ENCODE results near the gene GPR35.
"Not testable (repeated sequence)": the region's sequence is repeated elsewhere in the genome, so short reads cannot be mapped to it uniquely, and the experiment has no call there.

The GPR35 gene

GRCh38 chr2:240603081-240603835 lies 22.0 kb upstream of the GPR35 start:
- no peak for DNase-seq

DNA sequence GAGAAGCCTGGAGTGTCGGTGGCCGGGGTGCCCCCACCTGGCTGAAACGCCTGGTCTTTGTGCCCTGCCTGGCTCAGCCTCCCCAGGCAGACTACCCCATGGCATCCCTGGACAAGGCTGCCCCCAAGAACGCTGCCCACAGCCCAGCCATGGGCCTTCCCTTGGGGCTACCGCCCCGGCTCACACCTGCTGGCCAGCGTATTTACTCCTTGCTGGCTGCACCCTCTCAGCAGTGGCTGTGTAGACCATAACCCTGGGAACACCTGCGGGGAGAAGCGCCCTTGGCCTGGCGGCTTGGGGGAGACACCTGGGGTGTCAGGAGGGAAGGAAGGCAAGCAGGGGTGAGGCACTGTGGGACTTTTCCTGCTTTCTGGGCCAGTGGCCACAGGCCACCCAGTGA lies 21.4 kb upstream of the GPR35 start:
- DNase-seq, result no peak

GRCh38 chr2:240604291-240604938 lies 20.9 kb upstream of the GPR35 start:
- DNase-seq, result no peak

DNA sequence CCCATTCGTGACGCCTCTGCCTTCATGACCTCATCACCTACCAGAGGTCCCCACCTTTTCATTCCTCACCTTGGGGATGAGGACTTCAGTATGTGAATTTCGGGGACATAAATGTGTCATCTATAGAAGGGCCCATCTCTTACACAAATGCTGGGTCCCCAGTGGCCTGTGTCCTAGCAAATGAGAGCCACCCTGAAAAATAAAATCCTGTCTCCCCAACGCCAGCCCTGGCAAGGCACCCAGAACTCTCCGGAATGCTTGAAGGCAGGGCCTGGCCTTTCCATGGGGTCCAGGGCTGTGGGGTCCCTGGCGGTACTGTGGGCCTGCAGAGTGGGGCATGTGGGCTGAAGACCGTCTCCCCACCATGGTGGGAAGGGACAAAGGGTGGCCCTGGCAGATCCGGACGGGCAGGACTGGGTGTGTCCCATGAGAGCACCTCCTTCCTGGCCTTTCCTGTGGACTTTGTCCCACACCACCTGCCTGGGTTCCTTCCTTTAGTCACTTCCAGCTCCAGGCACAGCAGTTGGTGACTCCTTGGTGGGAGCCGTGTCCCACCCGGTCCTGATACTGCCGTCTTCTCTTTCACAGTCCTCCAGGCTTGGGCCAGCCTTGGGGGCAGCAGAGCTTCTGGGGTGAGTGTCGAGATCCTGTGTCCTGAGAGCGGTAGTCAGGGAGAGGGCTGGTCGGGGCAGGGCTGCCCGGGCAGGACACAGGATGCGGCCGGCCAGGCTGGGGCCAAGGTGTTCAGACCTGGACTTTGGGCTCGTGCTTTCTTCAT lies 20.2 kb upstream of the GPR35 start:
- no peak for DNase-seq

DNA sequence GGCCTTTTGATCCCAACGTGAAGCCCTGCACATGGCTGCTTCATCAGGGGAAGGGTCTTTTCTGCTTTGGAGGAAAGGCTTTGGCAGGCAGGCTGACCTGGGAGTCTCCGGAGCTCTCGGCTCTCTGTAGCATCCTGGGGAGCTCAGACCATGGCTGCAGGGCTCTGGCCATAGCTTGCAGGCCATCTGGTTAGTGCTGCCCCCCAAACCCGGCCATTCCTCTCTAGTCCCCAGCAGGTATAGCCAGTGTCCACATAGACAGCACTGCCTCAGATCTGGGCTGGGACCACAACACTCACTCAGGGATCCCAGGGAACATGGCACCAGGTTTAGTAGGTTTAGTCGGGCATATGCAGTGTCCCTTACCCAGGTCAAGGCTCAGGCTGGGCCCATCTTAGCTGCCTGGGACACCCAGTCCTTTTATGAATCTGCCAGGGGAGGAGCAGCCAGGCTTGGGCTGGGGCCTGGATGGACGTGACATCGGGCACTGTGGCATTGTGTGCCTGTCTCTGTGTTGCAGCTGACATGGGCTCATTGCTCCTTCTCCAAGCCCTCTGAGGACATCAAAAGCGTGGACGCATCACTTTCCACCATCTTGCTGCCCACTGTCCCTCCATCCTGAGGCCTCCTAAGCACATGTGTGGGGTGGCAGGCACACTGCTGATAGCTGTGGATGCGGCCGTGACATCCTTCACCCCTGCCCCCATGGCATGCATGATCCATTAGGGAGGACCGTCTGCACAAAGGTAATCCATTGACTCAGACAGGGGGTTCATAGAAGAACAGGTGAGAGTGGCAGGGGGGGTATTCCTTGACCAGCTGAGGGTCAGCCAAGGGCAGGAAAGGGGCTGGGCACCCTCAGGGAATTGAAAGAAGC lies 19.2 kb upstream of the GPR35 start:
- no peak for DNase-seq

DNA sequence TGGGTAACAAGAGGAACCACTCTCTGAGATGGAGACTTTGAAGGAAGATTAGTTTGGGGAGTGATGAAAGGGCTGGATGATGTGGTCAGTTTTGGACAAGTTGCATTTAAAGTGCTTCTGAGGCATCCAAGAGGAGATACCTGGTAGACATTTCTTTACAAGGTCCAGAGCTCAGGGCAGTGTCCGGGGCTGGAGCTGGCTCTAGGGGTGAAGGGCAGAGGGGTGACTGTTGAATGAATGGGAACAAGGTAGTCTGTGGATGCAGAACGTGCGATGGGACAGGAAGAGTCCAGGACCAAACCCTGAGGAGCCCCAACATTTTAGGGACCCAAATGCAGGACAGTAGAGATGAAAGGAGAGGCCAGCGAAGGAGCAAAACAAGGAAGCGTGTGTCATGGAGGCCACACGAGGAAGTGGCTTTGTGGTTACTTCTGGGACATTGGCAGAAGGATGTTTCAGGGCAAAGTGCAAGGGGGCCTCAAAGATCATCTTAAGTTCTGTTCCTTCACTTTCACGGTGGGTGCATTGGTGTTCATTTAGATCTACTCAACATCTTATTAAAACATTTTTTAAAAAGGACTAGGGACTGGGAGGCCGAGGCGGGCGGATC lies 13.6 kb upstream of the GPR35 start:
- no peak for DNase-seq

DNA sequence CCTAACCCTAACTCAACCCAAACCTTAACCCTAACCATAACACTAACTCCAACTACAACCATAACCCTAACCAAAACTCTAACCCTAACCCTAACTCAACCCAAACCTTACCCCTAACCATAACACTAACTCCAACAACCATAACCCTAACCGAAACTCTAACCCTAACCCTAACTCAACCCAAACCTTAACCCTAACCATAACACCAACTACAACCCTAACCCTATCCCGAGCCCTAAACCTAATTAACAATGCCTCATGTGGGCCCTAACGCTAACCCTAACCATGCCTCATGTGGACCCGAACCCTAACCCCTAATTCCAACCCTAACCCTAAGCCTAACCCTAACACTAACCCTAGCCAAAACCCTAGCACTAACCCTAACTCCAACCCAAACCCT lies 11.5 kb upstream of the GPR35 start:
- no peak for DNase-seq

GRCh38 chr2:240614391-240614790 lies 10.9 kb upstream of the GPR35 start:
- DNase-seq, result no peak

DNA sequence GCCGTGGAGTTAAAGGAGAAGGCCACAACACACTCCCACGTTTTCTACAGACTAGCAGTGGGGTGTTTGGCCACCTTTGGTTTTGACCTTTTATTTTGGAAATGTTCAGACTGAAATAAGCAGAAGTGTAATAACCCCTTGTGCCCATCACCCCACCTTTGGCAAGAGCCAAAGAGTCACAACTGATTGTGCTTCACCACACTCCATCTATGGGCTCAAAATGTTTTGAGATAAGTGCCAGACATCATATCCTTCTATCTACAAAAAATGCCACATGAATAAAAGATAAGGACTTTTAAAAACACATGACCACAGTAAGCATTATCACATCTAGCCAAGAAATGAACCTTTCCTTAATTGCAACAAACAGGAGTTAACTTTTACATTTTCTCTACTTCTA lies 9.9 kb upstream of the GPR35 start:
- no peak for DNase-seq

GRCh38 chr2:240615820-240616547 lies 9.3 kb upstream of the GPR35 start:
- no peak for DNase-seq

DNA sequence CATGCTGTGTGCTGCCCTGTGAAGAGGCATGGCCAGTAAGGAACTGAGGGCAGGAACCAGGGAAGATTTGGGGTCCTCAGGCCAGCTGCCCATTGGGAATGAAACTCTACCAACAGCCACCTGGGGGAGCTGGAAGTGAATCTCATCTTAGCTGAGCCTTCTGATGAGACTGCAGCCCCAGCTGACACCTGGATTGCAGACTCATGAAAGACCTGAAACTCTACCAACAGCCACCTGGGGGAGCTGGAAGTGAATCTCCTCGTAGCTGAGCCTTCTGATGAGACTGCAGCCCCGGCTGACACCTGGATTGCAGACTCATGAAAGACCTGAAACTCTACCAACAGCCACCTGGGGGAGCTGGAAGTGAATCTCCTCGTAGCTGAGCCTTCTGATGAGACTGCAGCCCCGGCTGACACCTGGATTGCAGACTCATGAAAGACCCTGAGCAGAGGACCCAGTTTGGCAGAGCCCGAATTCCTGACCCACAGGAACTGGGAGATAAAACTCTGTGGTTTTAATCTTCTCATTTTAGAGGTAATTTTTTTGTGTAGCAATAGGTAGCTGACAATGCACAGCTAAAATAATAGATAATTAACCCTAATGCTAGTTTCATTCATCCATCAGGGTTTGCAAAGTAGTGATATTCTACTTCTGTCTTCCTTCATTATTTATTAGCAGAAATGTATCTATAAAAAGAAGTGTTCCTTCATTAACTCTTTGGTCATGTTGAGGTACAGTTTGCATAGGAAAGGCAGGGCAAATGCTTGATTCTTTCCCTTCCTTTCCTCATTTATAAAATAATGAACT lies 8.2 kb upstream of the GPR35 start:
- DNase-seq, result not testable (repeated sequence)

- no peak for DNase-seq
Measured at GRCh38 chr2:240618776-240619175, 6.5 kb upstream of the GPR35 start.

DNA sequence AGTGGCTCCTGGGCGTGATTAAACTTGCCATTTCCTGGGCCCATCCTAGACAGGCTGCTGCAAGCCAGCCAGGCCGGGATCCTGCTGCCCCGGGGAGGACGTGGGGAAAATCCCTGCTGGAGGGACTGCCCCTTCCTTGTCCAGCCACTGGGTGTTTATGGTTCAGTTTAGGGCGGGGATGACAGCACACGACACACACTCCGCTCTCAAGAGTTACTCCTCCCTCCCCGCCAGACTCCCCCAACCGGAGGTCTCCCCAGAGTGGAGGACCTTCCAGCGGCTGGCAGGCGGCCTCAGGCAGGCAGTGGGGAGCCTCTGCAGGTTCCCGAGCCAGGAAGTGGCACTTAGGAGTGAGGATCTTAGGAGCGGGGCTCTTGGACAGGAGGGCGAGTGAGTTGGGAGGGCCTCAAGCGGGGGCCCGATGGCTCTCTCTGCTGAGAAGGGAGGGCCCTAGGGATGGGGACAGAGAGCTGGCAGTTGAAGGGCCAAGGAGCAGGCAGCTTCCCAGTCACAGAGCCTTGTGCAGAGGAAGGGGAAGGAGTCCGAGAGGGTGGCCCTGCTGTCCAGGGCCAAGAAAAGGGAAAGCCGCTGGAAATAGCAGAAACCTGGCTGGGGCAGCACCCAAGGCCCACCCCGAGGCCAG lies 5.7 kb upstream of the GPR35 start:
- DNase-seq, result no peak

DNA sequence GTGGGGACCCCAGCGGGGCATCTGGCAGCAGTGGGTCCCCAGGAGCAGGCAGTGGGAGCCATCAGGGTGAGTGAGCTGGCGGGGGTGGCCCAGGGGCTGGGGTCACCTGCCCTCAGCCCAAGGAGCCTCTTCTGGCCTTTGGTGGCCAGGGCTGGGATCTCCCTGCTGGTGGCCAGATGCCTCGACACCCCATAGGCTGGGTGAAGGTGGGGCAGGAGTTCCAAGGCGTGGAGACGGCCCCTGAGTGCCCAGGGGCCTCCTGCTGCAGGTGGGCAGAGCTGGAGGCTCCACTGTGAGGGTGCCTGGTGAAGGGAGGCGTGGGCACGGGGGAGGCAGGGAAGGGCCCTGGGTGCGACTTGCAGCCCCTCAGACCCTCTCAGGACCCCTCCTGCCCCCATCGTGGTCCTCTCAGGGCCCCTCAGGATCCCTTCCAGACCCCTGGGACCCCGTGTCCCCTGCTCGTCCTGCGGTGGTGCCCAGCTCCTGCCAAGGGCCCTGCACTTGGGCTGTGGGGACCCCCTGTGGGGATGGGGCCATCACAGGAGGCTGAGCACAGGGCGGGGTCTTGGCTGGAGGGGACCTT lies 5.0 kb upstream of the GPR35 start:
- DNase-seq, result no peak

- no peak for DNase-seq
Measured at GRCh38 chr2:240620859-240621258, 4.4 kb upstream of the GPR35 start.

- no peak for DNase-seq
Measured at GRCh38 chr2:240622060-240622411, 3.2 kb upstream of the GPR35 start.

- DNase-seq, result no peak
Measured at GRCh38 chr2:240622531-240623235, 2.6 kb upstream of the GPR35 start.

- no peak for DNase-seq
Measured at GRCh38 chr2:240623531-240624010, 1.7 kb upstream of the GPR35 start.
